ENCODE data around the gene ITGA7.

- TF ChIP-seq CTCF (IDR thresholded peaks at IDR 0.05) (no peak), POLR2AphosphoS5 (IDR thresholded peaks at IDR 0.05) (no peak)
These were observed 10.3 kb upstream of the ITGA7 start for GRCh38 chr12:55718015-55718414.
